ENCODE measurements around the gene NALCN.

DNA sequence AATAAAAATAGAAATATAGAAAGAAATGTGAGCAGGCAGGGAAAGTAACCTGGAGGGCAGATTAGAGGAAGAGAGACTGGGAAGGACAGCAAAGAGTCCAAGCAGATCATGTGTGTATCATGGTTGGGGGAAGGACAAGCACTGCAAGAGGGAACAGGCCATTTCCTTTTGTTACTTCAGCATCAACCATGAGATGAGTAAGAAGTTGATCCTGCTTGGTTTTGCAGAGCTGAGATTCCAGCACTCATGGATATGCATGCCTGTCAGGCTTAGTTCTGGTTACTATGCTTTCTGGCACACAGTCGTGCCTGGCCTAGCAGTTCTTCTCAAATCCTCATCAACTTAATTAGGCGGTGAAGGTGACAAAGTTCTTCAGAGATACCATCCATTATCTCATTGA, 18.1 kb downstream of the NALCN start:
- TF ChIP-seq, protein P1, sequence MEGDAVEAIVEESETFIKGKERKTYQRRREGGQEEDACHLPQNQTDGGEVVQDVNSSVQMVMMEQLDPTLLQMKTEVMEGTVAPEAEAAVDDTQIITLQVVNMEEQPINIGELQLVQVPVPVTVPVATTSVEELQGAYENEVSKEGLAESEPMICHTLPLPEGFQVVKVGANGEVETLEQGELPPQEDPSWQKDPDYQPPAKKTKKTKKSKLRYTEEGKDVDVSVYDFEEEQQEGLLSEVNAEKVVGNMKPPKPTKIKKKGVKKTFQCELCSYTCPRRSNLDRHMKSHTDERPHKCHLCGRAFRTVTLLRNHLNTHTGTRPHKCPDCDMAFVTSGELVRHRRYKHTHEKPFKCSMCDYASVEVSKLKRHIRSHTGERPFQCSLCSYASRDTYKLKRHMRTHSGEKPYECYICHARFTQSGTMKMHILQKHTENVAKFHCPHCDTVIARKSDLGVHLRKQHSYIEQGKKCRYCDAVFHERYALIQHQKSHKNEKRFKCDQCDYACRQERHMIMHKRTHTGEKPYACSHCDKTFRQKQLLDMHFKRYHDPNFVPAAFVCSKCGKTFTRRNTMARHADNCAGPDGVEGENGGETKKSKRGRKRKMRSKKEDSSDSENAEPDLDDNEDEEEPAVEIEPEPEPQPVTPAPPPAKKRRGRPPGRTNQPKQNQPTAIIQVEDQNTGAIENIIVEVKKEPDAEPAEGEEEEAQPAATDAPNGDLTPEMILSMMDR (IDR thresholded peaks at IDR 0.05; ENCODE audit: low read depth, low read length), result no peak
- TF ChIP-seq EZH2phosphoT487 (IDR thresholded peaks at IDR 0.05; ENCODE audit: low read depth), result no peak

Measured in OCI-LY3 (cell line).